HFFc6 (cell line): ENCODE data around the gene EML1. TPM values are rescaled to one million over a fixed set of nuclear protein-coding genes. Genes with fewer than 3 reads are reported as not detected.

Experiments used
- DNase-seq: peaks from one replicate; pipeline ENCODE4 v3.0.0-alpha.2; 2018
- H3K27ac Mint-ChIP-seq: 2 replicates; pipeline ENCODE4 v1.8.0; 2020; ENCODE audit warnings: mild to moderate bottlenecking, mixed read lengths
- H3K27me3 Mint-ChIP-seq: 2 replicates; pipeline ENCODE4 v1.8.0; 2021; ENCODE audit warnings: mild to moderate bottlenecking, moderate library complexity, mixed read lengths; ENCODE audit not compliant: insufficient read depth
- H3K36me3 Mint-ChIP-seq: 2 replicates; pipeline ENCODE4 v1.8.0; 2021; ENCODE audit warnings: low read depth, mixed read lengths
- H3K4me1 Mint-ChIP-seq: 2 replicates; pipeline ENCODE4 v1.8.0; 2020; ENCODE audit warnings: low read depth, mixed read lengths
- H3K4me3 Mint-ChIP-seq: 2 replicates; pipeline ENCODE4 v1.8.0; 2020; ENCODE audit warnings: mild to moderate bottlenecking, moderate library complexity, mixed read lengths
- H3K9me3 Mint-ChIP-seq: 2 replicates; pipeline ENCODE4 v1.8.0; 2020; ENCODE audit warnings: mild to moderate bottlenecking, mixed read lengths
- CTCF ChIP-seq: fragments of 200-600 bp; sonication (generic); IDR thresholded peaks from 2 replicates; pipeline ENCODE4 v1.5.0; 2021; ENCODE audit warnings: antibody characterized with exemption, mild to moderate bottlenecking
- total RNA-seq, 6 experiments: library from RNA; stranded (reverse); fragmentation: NEBNext Ultra II Directional; extraction: Animal tissue kit (Norgen Biotek cat#: 25700); gene quantifications; 2 replicates in 1 of 6; 3 replicates in 5 of 6; pipeline ENCODE4 v1.2.3, GENCODE V29; 2021

Gene EML1
- total RNA-seq, 6 experiments from 2014 or later, result 13.2 to 27.6 (median 22.2) TPM

DNA sequence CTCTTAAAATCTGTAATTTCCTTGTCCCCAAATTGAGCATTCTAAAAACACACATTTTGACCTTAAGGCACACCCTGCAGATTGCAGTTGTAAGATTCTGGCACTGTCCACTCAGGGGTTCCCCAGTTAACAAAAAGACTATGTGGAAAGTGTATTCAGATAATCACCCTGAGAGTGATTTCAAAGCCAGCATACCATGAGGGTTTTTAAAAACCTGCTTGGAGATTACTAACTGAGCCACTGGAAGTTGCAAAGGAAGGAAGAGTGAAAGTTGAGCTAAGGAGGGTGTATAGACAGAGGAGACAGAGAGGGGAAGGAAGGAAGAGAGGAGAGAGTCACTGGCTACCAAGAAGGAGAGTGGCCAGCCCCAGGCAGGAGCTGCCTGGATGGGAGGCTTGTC is 82.6 kb downstream of the EML1 start:
- no peaks in the 10 kb centered on the region for H3K27me3 Mint-ChIP-seq

DNA sequence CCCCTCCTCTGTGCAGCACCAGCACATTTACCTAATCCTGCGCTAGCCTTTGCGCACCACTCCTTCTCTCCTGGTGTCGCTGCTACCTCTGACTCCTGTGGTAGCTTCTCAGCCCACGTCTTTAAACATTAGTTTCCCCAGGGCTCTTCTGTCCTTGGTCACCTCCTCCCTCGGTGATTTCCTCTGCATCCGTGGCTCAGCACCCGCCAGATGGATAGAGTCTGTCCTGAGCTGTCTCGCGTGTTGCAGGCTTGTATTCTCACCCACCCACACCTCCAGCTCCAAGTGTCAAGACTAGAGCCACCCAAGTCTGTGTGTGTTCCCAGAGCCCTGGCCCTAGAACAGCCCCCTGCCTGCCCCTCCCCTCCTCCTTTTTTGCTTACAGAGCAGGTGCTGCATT is 83.2 kb downstream of the EML1 start:
- DNase-seq, result no peak
- H3K27ac Mint-ChIP-seq, result no peak overlapping the region
- H3K27me3 Mint-ChIP-seq, result no peaks in the 10 kb centered on the region
- peaks cover 32% of the 10 kb centered on the region for H3K4me1 Mint-ChIP-seq
- H3K9me3 Mint-ChIP-seq, result no peaks in the 10 kb centered on the region
- no peak overlapping the region for H3K4me3 Mint-ChIP-seq
- no peak for TF ChIP-seq CTCF
- H3K36me3 Mint-ChIP-seq, result peaks cover 4% of the 10 kb centered on the region; the same call in 1 of the 2 replicates

More for the DNA sequence above, 82.6 kb downstream of the EML1 start:
- H3K4me1 Mint-ChIP-seq, result peaks cover 27% of the 10 kb centered on the region
- no peak overlapping the region for H3K27ac Mint-ChIP-seq
- H3K36me3 Mint-ChIP-seq, result peaks cover 4% of the 10 kb centered on the region; the same call in 1 of the 2 replicates
- H3K4me3 Mint-ChIP-seq, result no peak overlapping the region
- DNase-seq, result no peak
- H3K9me3 Mint-ChIP-seq, result no peaks in the 10 kb centered on the region
- TF ChIP-seq CTCF, result no peak

DNA sequence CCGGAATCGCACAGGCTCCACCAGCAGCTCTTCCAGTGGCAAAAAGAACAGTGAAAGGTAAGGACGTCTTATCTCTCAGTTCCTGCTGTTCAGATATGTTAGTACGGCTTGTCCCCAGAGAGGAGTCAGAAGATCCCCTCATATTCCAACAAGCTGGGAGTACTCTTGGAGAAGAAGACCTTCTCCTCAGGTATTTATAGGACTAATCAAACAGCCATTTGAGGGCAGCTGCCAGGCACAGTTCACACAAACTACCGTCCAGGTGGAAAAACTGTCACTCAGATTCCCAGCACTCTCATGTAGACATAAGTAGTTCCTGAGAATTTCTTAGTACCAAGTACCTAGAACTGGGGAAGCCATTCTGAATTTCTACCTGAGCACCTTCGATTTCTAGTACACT is 85.3 kb downstream of the EML1 start:
- H3K27ac Mint-ChIP-seq, result no peak overlapping the region
- H3K4me1 Mint-ChIP-seq, result peaks cover 32% of the 10 kb centered on the region
- no peaks in the 10 kb centered on the region for H3K27me3 Mint-ChIP-seq

GRCh38 chr14:99879401-99880295 is 86.4 kb downstream of the EML1 start:
- H3K4me3 Mint-ChIP-seq, result peak overlapping the region; percentile 74
- H3K9me3 Mint-ChIP-seq, result no peaks in the 10 kb centered on the region
- peak; percentile 80 for DNase-seq
- peak overlapping the region; percentile 93 for H3K27ac Mint-ChIP-seq
- no peaks in the 10 kb centered on the region for H3K27me3 Mint-ChIP-seq
- TF ChIP-seq CTCF, result no peak
- H3K4me1 Mint-ChIP-seq, result peaks cover 32% of the 10 kb centered on the region
- H3K36me3 Mint-ChIP-seq, result peaks cover 4% of the 10 kb centered on the region; the same call in 1 of the 2 replicates

More for the DNA sequence above, 85.3 kb downstream of the EML1 start:
- DNase-seq, result no peak
- H3K9me3 Mint-ChIP-seq, result no peaks in the 10 kb centered on the region
- TF ChIP-seq CTCF, result no peak
- no peak overlapping the region for H3K4me3 Mint-ChIP-seq
- H3K36me3 Mint-ChIP-seq, result peaks cover 4% of the 10 kb centered on the region; the same call in 1 of the 2 replicates

DNA sequence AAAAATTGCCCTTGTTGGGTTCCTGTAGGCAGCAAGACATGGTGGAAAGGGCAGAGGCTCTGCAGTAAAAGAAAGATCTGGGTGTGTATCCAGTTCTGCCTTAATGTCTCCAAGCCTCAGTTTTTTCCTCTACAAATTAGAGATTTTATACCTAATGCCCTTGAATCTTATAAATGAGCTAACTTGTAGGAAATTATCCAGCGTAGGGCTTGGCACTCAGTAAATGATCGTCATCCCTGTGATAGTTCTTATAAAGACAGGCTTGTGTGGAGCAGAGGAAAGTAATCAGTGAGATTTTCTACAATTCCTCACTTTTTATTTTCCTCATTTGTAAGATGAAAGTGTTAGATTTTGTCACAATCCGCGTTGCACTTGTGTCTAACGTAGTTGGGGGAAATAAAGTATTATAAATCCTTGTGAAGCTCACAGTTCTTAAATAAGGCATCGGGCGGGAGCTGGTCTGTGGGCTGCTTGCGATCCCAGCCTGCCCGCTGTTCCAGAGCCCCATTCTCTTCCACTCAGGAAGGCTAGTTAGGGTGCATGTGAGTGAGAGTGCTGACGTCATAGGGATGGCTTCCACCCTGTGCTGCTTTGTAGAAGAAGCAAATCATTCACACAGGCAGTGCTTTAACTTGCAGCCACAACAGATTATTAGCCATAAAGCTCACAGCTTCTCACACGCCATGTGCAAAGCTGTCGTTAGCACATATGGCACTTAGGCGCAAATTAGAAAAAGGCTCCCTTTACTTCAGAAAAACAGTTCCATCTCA is 87.6 kb downstream of the EML1 start:
- H3K36me3 Mint-ChIP-seq, result peaks cover 4% of the 10 kb centered on the region; the same call in 1 of the 2 replicates
- no peaks in the 10 kb centered on the region for H3K27me3 Mint-ChIP-seq
- H3K27ac Mint-ChIP-seq, result peak overlapping the region; percentile 31; the same call in 1 of the 2 replicates
- no peak for DNase-seq
- H3K4me3 Mint-ChIP-seq, result peak overlapping the region; percentile 74; the same call in 1 of the 2 replicates
- no peak for TF ChIP-seq CTCF
- no peaks in the 10 kb centered on the region for H3K9me3 Mint-ChIP-seq
- H3K4me1 Mint-ChIP-seq, result peaks cover 32% of the 10 kb centered on the region
